Stimulated activated naive CD8-positive, alpha-beta T cell treated with anti-CD3 and anti-CD28 coated beads, Interleukin-15, amount 100 ng/mL, for 72 hours (primary cell): ENCODE measurements around the gene CCDC30.
A peak's percentile ranks its signal among the peaks of the same experiment; 100 is the strongest.
"Not testable (repeated sequence)": the region's sequence is repeated elsewhere in the genome, so short reads cannot be mapped to it uniquely, and the experiment has no call there.

Source experiments
- ATAC-seq: fragments of 150-1000 bp; cut with Tn5 transposase; 2 replicates; pipeline ENCODE4 v1.10.0; 2021; ENCODE audit warnings: mild to moderate bottlenecking, moderate library complexity
- DNase-seq, 2 donors: peaks; one replicate each; pipeline ENCODE4 v3.0.0; 2021 to 2022
- H3K27ac Mint-ChIP-seq, 2 donors: one replicate each; pipeline ENCODE4 v1.8.0; 2022; ENCODE audit warnings: mild to moderate bottlenecking in 2 of 2, mixed read lengths in 2 of 2, moderate library complexity in 2 of 2
- H3K27me3 Mint-ChIP-seq: one replicate; pipeline ENCODE4 v1.8.0; 2022; ENCODE audit warnings: mixed read lengths
- H3K4me1 Mint-ChIP-seq: one replicate; pipeline ENCODE4 v1.8.0; 2022; ENCODE audit warnings: mild to moderate bottlenecking, mixed read lengths
- H3K4me3 Mint-ChIP-seq, 2 donors: one replicate each; pipeline ENCODE4 v1.8.0; 2022; ENCODE audit warnings: mild to moderate bottlenecking in 2 of 2, mixed read lengths in 2 of 2, moderate library complexity in 1 of 2
- H3K9me3 Mint-ChIP-seq, 2 donors: one replicate each; pipeline ENCODE4 v1.8.0; 2022; ENCODE audit warnings: mixed read lengths in 2 of 2

The CCDC30 gene

GRCh38 chr1:42432714-42433113, 30.4 kb upstream of the CCDC30 start:
- no peak overlapping the region for H3K27ac Mint-ChIP-seq
- DNase-seq (no peak), ATAC-seq (no peak)
- H3K27me3 Mint-ChIP-seq, result no peaks in the 10 kb centered on the region
- no peak overlapping the region for H3K4me3 Mint-ChIP-seq
- no peaks in the 10 kb centered on the region for H3K9me3 Mint-ChIP-seq
- H3K4me1 Mint-ChIP-seq, result peaks cover 6% of the 10 kb centered on the region

DNA sequence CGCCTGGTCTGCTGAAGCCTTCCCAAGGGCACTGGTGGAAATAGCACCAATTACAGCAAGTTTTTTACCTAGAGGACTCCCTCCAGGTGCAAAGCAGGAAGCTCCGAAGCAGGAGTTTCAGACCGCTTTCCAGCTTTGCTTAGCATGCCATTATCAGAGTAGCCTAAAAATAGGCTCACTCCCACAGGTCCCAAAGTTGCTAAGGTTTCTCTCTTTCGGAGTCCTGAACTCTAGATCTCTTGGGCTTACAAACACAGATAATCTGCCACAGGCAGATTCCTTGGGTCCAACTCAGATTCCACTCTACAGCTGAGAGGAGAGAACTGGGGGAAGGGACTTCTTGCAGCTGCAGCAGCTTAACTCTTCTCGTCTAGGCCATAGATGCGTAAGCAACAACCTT, 29.7 kb upstream of the CCDC30 start:
- Mint-ChIP-seq H3K9me3 (no peaks in the 10 kb centered on the region), H3K27ac (no peak overlapping the region), H3K4me1 (peaks cover 6% of the 10 kb centered on the region), H3K4me3 (no peak overlapping the region), H3K27me3 (no peaks in the 10 kb centered on the region)
- ATAC-seq, result no peak
- no peak for DNase-seq

DNA sequence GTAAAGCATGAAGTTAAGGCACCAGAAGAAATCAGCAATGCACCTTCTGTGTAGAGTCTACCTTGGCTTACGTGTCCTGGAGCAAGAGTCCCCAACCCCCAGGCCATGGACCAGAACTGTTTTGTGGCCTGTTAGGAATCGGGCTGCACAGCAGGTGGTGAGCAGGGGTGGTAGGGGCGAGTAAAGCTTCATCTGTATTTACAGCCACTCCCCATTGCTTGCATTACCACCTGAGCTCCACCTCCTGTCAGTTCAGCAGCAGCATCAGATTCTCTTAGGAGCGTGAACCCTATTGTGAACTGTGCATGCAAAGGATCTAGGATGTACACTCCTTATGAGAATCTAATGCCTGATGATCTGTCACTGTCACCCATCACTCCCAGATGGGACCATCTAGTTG, 28.7 kb upstream of the CCDC30 start:
- no peak for DNase-seq
- no peaks in the 10 kb centered on the region for H3K9me3 Mint-ChIP-seq
- ATAC-seq, result no peak
- H3K27ac Mint-ChIP-seq, result no peak overlapping the region
- H3K27me3 Mint-ChIP-seq, result no peaks in the 10 kb centered on the region
- H3K4me1 Mint-ChIP-seq, result peaks cover 6% of the 10 kb centered on the region
- no peak overlapping the region for H3K4me3 Mint-ChIP-seq

DNA sequence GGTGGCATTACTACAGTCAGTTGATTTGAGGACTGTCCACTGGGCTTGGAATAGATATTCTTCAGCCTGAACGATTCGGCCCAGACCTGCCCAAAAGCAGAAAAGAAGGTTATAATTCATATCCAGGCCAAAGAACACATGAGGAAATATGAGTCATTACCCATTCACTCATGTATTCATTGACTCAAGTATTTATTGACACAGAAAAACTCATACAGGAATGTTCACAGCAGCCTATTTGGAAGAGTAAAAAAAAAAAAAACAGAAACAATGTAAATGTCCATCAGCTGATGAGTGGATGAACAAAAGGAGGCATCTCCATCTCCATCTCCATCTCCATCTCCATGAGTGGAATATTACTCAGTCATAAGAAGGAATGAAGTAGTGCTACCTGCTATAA, 23.1 kb upstream of the CCDC30 start:
- no peak overlapping the region for H3K4me3 Mint-ChIP-seq
- no peak for ATAC-seq
- no peak overlapping the region for H3K27ac Mint-ChIP-seq
- no peaks in the 10 kb centered on the region for H3K27me3 Mint-ChIP-seq
- no peaks in the 10 kb centered on the region for H3K4me1 Mint-ChIP-seq
- no peak for DNase-seq
- no peaks in the 10 kb centered on the region for H3K9me3 Mint-ChIP-seq

DNA sequence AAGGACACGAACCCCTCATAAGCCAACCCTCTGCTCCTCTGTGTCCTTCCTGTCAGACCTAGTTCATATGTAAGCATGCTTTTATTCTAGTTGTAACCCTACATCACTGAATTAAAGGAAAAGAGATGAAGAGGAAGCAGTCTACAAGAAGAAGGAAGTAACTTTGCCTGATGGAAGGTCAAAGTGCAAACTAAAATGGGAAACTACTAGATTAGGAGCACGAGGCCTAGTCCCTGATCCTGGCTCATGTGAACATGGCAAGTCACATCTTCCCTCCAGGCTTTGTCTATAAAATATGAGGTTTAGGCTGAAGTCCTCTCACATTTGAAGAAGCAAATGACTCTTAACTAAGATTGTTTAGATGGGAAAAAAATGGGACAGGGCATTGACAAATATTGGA, 20.4 kb upstream of the CCDC30 start:
- Mint-ChIP-seq H3K4me1 (peaks cover 4% of the 10 kb centered on the region), H3K27ac (no peak overlapping the region), H3K4me3 (no peak overlapping the region), H3K9me3 (no peaks in the 10 kb centered on the region), H3K27me3 (no peaks in the 10 kb centered on the region)
- ATAC-seq (no peak), DNase-seq (no peak)

- ATAC-seq (no peak), DNase-seq (no peak)
- H3K27me3 Mint-ChIP-seq, result no peaks in the 10 kb centered on the region
- no peak overlapping the region for H3K4me3 Mint-ChIP-seq
- no peaks in the 10 kb centered on the region for H3K9me3 Mint-ChIP-seq
- no peak overlapping the region for H3K27ac Mint-ChIP-seq
- peaks cover 12% of the 10 kb centered on the region for H3K4me1 Mint-ChIP-seq
These were observed 13.8 kb upstream of the CCDC30 start for GRCh38 chr1:42449256-42449655.

DNA sequence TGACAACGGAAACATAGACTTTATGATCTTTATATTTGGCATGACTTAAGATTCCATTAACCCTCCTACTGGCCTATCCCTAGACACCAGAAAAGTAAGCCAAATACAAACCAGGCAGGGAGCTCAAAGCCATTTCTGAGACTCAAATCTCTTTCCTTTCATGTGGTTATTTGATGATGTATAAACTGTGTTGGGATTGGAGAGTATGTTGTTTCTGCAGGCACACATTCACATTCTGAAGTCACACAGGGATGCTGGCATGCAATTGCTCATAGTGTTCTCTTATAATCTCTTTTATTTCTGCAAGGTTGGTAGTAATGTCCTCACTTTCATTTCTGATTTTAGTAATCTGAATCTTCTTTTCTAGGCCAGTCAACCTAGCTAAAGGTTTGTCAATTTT, 13.0 kb upstream of the CCDC30 start:
- Mint-ChIP-seq H3K4me1 (peaks cover 14% of the 10 kb centered on the region), H3K27me3 (no peaks in the 10 kb centered on the region), H3K27ac (peak overlapping the region in 1 of 2 donors; percentile 70), H3K9me3 (no peaks in the 10 kb centered on the region), H3K4me3 (no peak overlapping the region)
- peak; percentile 86 for ATAC-seq
- DNase-seq, result no peak

DNA sequence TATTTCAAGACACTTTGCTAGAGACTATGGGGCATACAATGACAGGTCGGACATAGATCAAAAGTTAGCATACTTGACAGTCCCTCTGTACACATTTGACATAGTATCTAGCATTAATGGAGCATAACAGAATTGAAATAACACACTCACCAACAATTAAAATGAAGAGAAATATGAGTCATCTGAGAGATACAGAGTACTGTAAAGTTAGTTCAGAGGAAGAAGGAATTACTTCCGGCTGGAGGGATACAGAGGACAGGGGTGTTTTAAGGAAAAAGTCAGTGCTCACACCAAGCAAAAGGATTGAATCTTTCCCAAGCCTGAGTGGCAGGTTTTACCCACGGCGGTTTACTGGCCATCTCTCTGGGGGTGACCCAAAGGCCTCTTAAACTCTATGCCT, 9.7 kb upstream of the CCDC30 start:
- H3K27me3 Mint-ChIP-seq, result no peaks in the 10 kb centered on the region
- DNase-seq (no peak), ATAC-seq (no peak)
- peaks cover 30% of the 10 kb centered on the region for H3K4me1 Mint-ChIP-seq
- no peak overlapping the region for H3K4me3 Mint-ChIP-seq
- H3K27ac Mint-ChIP-seq, result no peak overlapping the region
- no peaks in the 10 kb centered on the region for H3K9me3 Mint-ChIP-seq

- no peak overlapping the region for H3K4me3 Mint-ChIP-seq
- H3K9me3 Mint-ChIP-seq, result no peaks in the 10 kb centered on the region
- DNase-seq (no peak), ATAC-seq (no peak)
- H3K27ac Mint-ChIP-seq, result no peak overlapping the region
- peaks cover 34% of the 10 kb centered on the region for H3K4me1 Mint-ChIP-seq
- no peaks in the 10 kb centered on the region for H3K27me3 Mint-ChIP-seq
These were observed 8.7 kb upstream of the CCDC30 start for GRCh38 chr1:42454403-42454802.

- DNase-seq (peak; percentile 91 to 95), ATAC-seq (peak; percentile 96)
- no peaks in the 10 kb centered on the region for H3K27me3 Mint-ChIP-seq
- H3K4me1 Mint-ChIP-seq, result peaks cover 36% of the 10 kb centered on the region
- H3K9me3 Mint-ChIP-seq, result no peaks in the 10 kb centered on the region
- peak within 1 kb of the TSS; percentile 97 to 99 for H3K27ac Mint-ChIP-seq
- peak within 1 kb of the TSS; percentile 85 to 92 for H3K4me3 Mint-ChIP-seq
These were observed 6.9 kb upstream of the CCDC30 start, which contains the start of the genes PPCS and ZMYND12 for GRCh38 chr1:42456010-42456753. Gene PPCS, plus strand, starts transcription at chr1:42456543. Its CDS starts 23 bp downstream, at chr1:42456566. Gene ZMYND12, minus strand, starts transcription at chr1:42456022. Its CDS starts 25 bp downstream, at chr1:42455997.

DNA sequence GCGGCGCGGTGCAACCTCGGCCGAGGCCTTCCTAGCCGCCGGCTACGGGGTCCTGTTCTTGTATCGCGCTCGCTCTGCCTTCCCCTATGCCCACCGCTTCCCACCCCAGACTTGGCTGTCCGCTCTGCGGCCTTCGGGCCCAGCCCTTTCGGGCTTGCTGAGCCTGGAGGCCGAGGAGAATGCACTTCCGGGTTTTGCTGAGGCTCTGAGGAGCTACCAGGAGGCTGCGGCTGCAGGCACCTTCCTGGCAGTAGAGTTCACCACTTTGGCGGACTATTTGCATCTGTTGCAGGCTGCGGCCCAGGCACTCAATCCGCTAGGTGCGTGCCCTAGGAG, 6.4 kb upstream of the CCDC30 start:
- H3K4me1 Mint-ChIP-seq, result peaks cover 39% of the 10 kb centered on the region

DNA sequence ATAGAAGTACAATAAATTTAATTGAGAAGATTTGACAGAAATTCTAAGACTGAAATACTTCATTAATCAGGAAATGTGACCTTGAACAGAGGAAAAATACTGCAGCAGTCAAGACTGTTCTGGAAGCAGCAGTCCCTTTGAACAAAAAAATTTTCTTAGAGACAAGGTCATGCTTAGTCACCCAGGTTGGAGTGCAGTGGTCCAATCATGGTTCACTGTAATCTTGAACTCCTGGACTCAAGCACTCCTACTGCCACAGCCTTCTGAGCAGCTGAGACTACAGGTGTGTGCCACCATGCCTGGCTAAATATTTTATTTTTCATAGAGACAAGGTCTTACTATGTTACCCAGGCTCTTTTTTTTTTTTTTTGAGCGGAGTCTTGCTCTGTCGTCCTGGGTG, 1.9 kb upstream of the CCDC30 start:
- no peak for ATAC-seq
- peaks cover 54% of the 10 kb centered on the region for H3K4me1 Mint-ChIP-seq
- H3K27me3 Mint-ChIP-seq, result no peaks in the 10 kb centered on the region
- DNase-seq, result no peak
- H3K4me3 Mint-ChIP-seq, result no peak overlapping the region
- no peak overlapping the region for H3K27ac Mint-ChIP-seq
- no peaks in the 10 kb centered on the region for H3K9me3 Mint-ChIP-seq

More for the DNA sequence above, 6.4 kb upstream of the CCDC30 start:
- peak overlapping the region; percentile 85 to 92 for H3K4me3 Mint-ChIP-seq
- DNase-seq (peak in 1 of 2 donors; percentile 72), ATAC-seq (peak; percentile 73)
- no peaks in the 10 kb centered on the region for H3K27me3 Mint-ChIP-seq
- no peaks in the 10 kb centered on the region for H3K9me3 Mint-ChIP-seq
- peak overlapping the region; percentile 97 to 99 for H3K27ac Mint-ChIP-seq

DNA sequence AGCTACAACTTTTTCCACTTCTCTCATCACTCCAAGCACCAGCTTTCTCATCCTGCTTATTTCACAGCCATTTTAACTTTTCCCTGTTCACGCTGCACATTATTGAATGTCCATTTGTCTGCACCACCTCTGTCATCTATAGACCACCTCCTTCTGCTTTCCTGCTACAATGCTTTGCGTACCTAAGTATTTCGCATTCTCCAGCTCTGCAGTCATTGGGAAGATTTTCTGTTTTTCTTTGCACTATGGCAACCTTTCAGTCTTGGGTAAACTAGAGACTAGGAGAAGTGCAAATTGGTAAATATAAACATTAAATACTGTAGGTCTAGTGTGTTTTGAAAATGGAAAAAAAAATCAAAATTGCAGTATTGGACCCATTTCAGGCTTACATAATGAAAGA, 835 bp downstream of the CCDC30 start:
- no peak for ATAC-seq
- no peak for DNase-seq
- Mint-ChIP-seq H3K4me3 (peak overlapping the region; percentile 80 to 85), H3K4me1 (peaks cover 38% of the 10 kb centered on the region), H3K27ac (no peak overlapping the region), H3K9me3 (no peaks in the 10 kb centered on the region), H3K27me3 (no peaks in the 10 kb centered on the region)

DNA sequence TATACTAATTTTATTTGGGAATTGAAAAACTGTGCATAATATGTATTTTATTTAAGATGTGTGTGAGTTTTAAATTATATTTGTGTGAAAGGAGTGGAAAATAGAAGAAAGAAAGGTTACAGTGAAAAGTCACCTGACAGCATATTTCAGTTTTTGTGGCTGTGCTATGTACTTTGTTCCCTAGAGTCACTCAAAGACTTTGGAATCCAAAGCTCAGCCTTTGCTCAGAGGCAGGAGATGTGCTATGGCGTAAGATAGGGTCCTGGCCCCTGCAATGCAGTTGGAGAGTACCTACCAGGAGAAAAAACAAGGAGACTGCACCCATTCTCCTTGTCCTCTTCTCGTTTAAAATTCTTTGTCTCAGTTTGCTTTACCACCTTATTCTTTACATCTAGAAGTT, 2.9 kb downstream of the CCDC30 start:
- no peak for DNase-seq
- H3K4me3 Mint-ChIP-seq, result no peak overlapping the region
- no peaks in the 10 kb centered on the region for H3K27me3 Mint-ChIP-seq
- H3K9me3 Mint-ChIP-seq, result no peaks in the 10 kb centered on the region
- H3K4me1 Mint-ChIP-seq, result peaks cover 27% of the 10 kb centered on the region
- no peak overlapping the region for H3K27ac Mint-ChIP-seq
- no peak for ATAC-seq

GRCh38 chr1:42469727-42470126, 6.6 kb downstream of the CCDC30 start:
- Mint-ChIP-seq H3K27ac (no peak overlapping the region), H3K4me3 (no peak overlapping the region), H3K4me1 (no peaks in the 10 kb centered on the region), H3K27me3 (no peaks in the 10 kb centered on the region), H3K9me3 (no peaks in the 10 kb centered on the region)
- no peak for DNase-seq
- no peak for ATAC-seq

GRCh38 chr1:42476605-42477004, 13.5 kb downstream of the CCDC30 start:
- no peak for ATAC-seq
- peaks cover 5% of the 10 kb centered on the region for H3K4me1 Mint-ChIP-seq

GRCh38 chr1:42477354-42477753, 14.3 kb downstream of the CCDC30 start:
- not testable (repeated sequence) for H3K27ac Mint-ChIP-seq, H3K4me3 Mint-ChIP-seq

More at GRCh38 chr1:42476605-42477004, 13.5 kb downstream of the CCDC30 start:
- no peaks in the 10 kb centered on the region for H3K27me3 Mint-ChIP-seq
- H3K27ac Mint-ChIP-seq, result no peak overlapping the region
- no peaks in the 10 kb centered on the region for H3K9me3 Mint-ChIP-seq
- no peak for DNase-seq
- H3K4me3 Mint-ChIP-seq, result no peak overlapping the region

More at GRCh38 chr1:42477354-42477753, 14.3 kb downstream of the CCDC30 start:
- not testable (repeated sequence) for H3K27me3 Mint-ChIP-seq, ATAC-seq, DNase-seq, H3K4me1 Mint-ChIP-seq, H3K9me3 Mint-ChIP-seq
